B cell (primary cell): Measurements from ENCODE around the gene RPSA. TPM values are rescaled to one million over a fixed set of nuclear protein-coding genes. Genes with fewer than 3 reads are reported as not detected.

ENCODE experiments used
- ATAC-seq: fragments of 200-7000 bp; cut with Tn5 transposase; one replicate; pipeline ENCODE4 v1.10.0; 2021; ENCODE audit warnings: low read depth, mild to moderate bottlenecking, moderate number of reproducible peaks, moderate library complexity
- CTCF ChIA-PET: fragments of 350-600 bp; sonication (Branson Sonifier 250); formaldehyde crosslinking; loops from one replicate; lab custom pipeline; 2021; ENCODE audit warnings: antibody characterized with exemption, inconsistent platforms; lab: Charles Lee
- POLR2A ChIA-PET: fragments of 350-600 bp; sonication (Branson Sonifier 250); formaldehyde crosslinking; loops from one replicate; lab custom pipeline; 2021; ENCODE audit warnings: antibody characterized with exemption; lab: Charles Lee
- DNase-seq: peaks from one replicate; pipeline ENCODE4 v3.0.0; 2013
- H2AFZ ChIP-seq: 2 replicates; pipeline ENCODE4 v1.6.1; 2012; ENCODE audit warnings: mild to moderate bottlenecking, low read depth, low read length; ENCODE audit not compliant: insufficient read depth, poor library complexity, severe bottlenecking
- H3K27ac ChIP-seq, 2 donors: 1 replicate in 1 of 2; 2 replicates in 1 of 2; pipeline ENCODE4 v1.5.1; 2012 to 2013; ENCODE audit warnings: low read length in 2 of 2, mild to moderate bottlenecking in 2 of 2, moderate library complexity in 1 of 2
- H3K27me3 ChIP-seq, 4 experiments: fragments of 200-600 bp in 1 of 4; sonication (generic) in 1 of 4; replicated peaks in 1 of 4; 1 replicate in 2 of 4; 2 replicates in 2 of 4; pipeline versions ENCODE4 v1.6.1 to v1.7.0; 2013 to 2016; ENCODE audit warnings: low read length in 3 of 4, mild to moderate bottlenecking in 2 of 4, mixed read lengths in 1 of 4, moderate library complexity in 1 of 4; ENCODE audit not compliant: insufficient read depth in 4 of 4, control insufficient read depth in 3 of 4; ENCODE audit errors: control extremely low read depth in 1 of 4
- H3K36me3 ChIP-seq, 2 experiments: replicated peaks in 1 of 2; 1 replicate in 1 of 2; 2 replicates in 1 of 2; pipeline versions ENCODE4 v1.6.1 to v1.7.1; 2013; ENCODE audit warnings: low read length in 1 of 2; ENCODE audit not compliant: insufficient read depth in 2 of 2, control insufficient read depth in 1 of 2; ENCODE audit errors: control extremely low read depth in 1 of 2, extremely low read depth in 1 of 2
- H3K4me1 ChIP-seq, 2 donors: fragments of 200-600 bp in 1 of 2; sonication (generic) in 1 of 2; 1 replicate in 1 of 2; 2 replicates in 1 of 2; pipeline versions ENCODE4 v1.5.1 to v1.6.1; 2013 to 2017; ENCODE audit warnings: low read length in 2 of 2; ENCODE audit not compliant: control insufficient read depth in 2 of 2, insufficient read depth in 2 of 2
- H3K4me2 ChIP-seq: replicated peaks from 2 replicates; pipeline ENCODE3; 2012; ENCODE audit warnings: mild to moderate bottlenecking, low read depth, low read length; ENCODE audit not compliant: poor library complexity, severe bottlenecking
- H3K4me3 ChIP-seq, 5 experiments: fragments of 200-600 bp in 1 of 5; sonication (generic) in 1 of 5; 1 replicate in 3 of 5; 2 replicates in 2 of 5; pipeline versions ENCODE4 v1.5.1 to v1.7.0; 2011 to 2016; ENCODE audit warnings: low read length in 4 of 5, mild to moderate bottlenecking in 4 of 5, low read depth in 2 of 5, control low read depth in 1 of 5, moderate library complexity in 1 of 5; ENCODE audit not compliant: insufficient read depth in 1 of 5; ENCODE audit errors: control extremely low read depth in 1 of 5, extremely low read depth in 1 of 5
- H3K79me2 ChIP-seq: fragments of 200-600 bp; sonication (generic); one replicate; pipeline ENCODE4 v1.6.0; 2016; ENCODE audit warnings: low read length; ENCODE audit not compliant: control insufficient read depth, insufficient read depth
- H3K9ac ChIP-seq: fragments of 200-600 bp; sonication (generic); 2 replicates; pipeline ENCODE4 v1.6.1; 2017; ENCODE audit warnings: mild to moderate bottlenecking, low read length, moderate library complexity
- H3K9me3 ChIP-seq, 3 donors: one replicate each; pipeline versions ENCODE4 v1.6.1 to v1.7.1; 2013; ENCODE audit warnings: low read length in 2 of 3; ENCODE audit not compliant: control insufficient read depth in 2 of 3, insufficient read depth in 1 of 3; ENCODE audit errors: control extremely low read depth in 1 of 3
- H4K20me1 ChIP-seq: 2 replicates; pipeline ENCODE4 v1.6.0; 2012; ENCODE audit warnings: mild to moderate bottlenecking, low read length; ENCODE audit not compliant: insufficient read depth, control insufficient read depth, poor library complexity, severe bottlenecking
- H3K27ac Mint-ChIP-seq: one replicate; pipeline ENCODE4 v1.8.0; 2021; ENCODE audit warnings: mixed read lengths
- H3K27me3 Mint-ChIP-seq: one replicate; pipeline ENCODE4 v1.8.0; 2021; ENCODE audit warnings: mixed read lengths
- H3K4me1 Mint-ChIP-seq: one replicate; pipeline ENCODE4 v1.8.0; 2021; ENCODE audit warnings: mixed read lengths
- H3K4me3 Mint-ChIP-seq: one replicate; pipeline ENCODE4 v1.8.0; 2021; ENCODE audit warnings: mixed read lengths
- H3K9me3 Mint-ChIP-seq: one replicate; pipeline ENCODE4 v1.8.0; 2022; ENCODE audit warnings: mixed read lengths; ENCODE audit not compliant: insufficient read depth
- EZH2 ChIP-seq: IDR thresholded peaks from 2 replicates; pipeline ENCODE4 v1.6.1; 2012; ENCODE audit warnings: borderline replicate concordance, low read depth, mild to moderate bottlenecking, moderate library complexity, low read length; ENCODE audit not compliant: insufficient read depth, poor library complexity, severe bottlenecking
- WGBS: methylation state at CpG from one replicate; pipeline ENCODE4 v1.1.5; 2013; ENCODE audit warnings: missing lambda C conversion rate; ENCODE audit not compliant: insufficient coverage; 5-methylcytosine and 5-hydroxymethylcytosine counted together
- intact Hi-C: fragments of 100-400 bp; cut with micrococcal nuclease; formaldehyde crosslinking; loops from one replicate; pipeline ENCODE4 v1.10.0; 2022
- polyA plus RNA-seq: library from polyadenylated mRNA; depleted of rRNA; stranded (reverse); fragments of >200 nt; gene quantifications from 2 replicates; pipeline ENCODE4 v1.2.3, GENCODE V29; 2012
- total RNA-seq, 2 donors: library from RNA; stranded (reverse); fragments of 120-200 nt in 1 of 2; gene quantifications; 1 replicate in 1 of 2; 2 replicates in 1 of 2; pipeline versions ENCODE4 v1.2.3 to v1.2.4, GENCODE V29; 2013 to 2022
- TF ChIP-seq, protein P1 (sequence below): fragments of 200-600 bp; IDR thresholded peaks from one replicate; pipeline ENCODE4 v1.8.0; 2022; ENCODE audit warnings: antibody characterized with exemption, mild to moderate bottlenecking

RPSA gene
- total and polyA plus RNA-seq, 2 donors (not counting 1 experiment from before 2014, with no cell fraction given), result 1,460 to 2,522 TPM

DNA sequence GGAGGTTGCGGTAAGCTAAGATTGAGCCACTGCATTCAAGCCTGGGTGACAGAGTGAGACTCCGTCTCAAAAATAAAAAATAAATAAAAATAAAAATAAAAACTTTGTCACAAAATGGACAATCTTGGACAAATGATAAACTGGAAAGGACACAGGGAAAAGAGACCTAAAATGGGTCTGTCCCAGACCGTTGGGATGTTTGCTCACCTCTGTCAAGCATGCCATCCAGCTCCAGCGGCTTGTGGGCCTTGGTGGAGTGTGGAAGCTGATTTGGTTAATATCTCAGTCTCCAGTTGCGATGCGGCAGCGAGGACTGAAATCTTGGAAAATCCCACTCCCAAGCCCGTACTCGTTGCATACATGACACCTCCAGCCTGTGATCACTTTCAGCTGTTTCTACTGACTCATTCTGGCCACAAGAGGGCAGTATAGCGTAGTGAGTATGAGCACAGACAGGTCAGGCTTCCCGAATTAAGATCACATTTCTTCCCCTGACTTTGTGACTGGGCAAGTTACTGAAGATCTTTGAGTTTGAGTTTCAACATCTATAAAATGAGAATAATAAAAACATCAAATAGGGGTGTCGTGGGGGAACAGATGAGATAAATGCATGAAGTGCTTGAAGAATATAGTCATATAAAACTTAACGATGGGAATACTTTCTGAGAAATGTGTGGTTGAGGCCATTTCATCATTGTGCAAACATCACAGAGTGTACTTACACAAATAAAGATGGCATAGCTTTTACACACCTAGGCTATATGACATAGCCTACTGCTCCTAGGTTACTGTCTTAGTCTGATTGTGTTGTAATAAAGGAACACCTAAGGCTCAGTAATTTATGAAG is 41.3 kb downstream of the RPSA start:
- H2AFZ ChIP-seq, result peak overlapping the region; percentile 3
- H3K4me3 Mint-ChIP-seq, result no peak overlapping the region

More for the DNA sequence above, 41.3 kb downstream of the RPSA start:
- ChIA-PET CTCF (interaction anchor here (0.6 to 2.6 kb wide), 15 partner anchors 9 to 1045 kb away, joined by 3 to 11 read pairs (median 3); partner anchors contain the start of gene RPSA), POLR2A (no interaction called here)
- peak; percentile 77 for DNase-seq
- Histone ChIP-seq H3K79me2 (no peaks in the 10 kb centered on the region), H3K27me3 (peaks cover 0 to 4% (median 2%) of the 10 kb centered on the region in 4 experiments), H3K36me3 (no peaks in the 10 kb centered on the region), H3K4me1 (no peaks in the 10 kb centered on the region), H3K9ac (no peak overlapping the region), H3K4me2 (no peak overlapping the region), H4K20me1 (no peaks in the 10 kb centered on the region), H3K4me3 (no peak overlapping the region), H3K9me3 (no peaks in the 10 kb centered on the region), H3K27ac (no peak overlapping the region)
- peaks cover 2% of the 10 kb centered on the region for H3K4me1 Mint-ChIP-seq
- ATAC-seq, result peak; percentile 54
- peaks cover 5% of the 10 kb centered on the region for H3K27me3 Mint-ChIP-seq
- intact Hi-C loops, result loop anchor here (2.0 kb wide), 1 partner anchor 41 kb away; the partner anchor contains the start of gene RPSA
- H3K27ac Mint-ChIP-seq, result no peak overlapping the region
- 35% methylated on average over 4 of the region's 13 CpGs for WGBS
- no peak for TF ChIP-seq EZH2
- TF ChIP-seq, protein P1, sequence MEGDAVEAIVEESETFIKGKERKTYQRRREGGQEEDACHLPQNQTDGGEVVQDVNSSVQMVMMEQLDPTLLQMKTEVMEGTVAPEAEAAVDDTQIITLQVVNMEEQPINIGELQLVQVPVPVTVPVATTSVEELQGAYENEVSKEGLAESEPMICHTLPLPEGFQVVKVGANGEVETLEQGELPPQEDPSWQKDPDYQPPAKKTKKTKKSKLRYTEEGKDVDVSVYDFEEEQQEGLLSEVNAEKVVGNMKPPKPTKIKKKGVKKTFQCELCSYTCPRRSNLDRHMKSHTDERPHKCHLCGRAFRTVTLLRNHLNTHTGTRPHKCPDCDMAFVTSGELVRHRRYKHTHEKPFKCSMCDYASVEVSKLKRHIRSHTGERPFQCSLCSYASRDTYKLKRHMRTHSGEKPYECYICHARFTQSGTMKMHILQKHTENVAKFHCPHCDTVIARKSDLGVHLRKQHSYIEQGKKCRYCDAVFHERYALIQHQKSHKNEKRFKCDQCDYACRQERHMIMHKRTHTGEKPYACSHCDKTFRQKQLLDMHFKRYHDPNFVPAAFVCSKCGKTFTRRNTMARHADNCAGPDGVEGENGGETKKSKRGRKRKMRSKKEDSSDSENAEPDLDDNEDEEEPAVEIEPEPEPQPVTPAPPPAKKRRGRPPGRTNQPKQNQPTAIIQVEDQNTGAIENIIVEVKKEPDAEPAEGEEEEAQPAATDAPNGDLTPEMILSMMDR, result peak; percentile 95
- no peaks in the 10 kb centered on the region for H3K9me3 Mint-ChIP-seq
